ENCODE data around the gene MARCHF6. TPM values are rescaled to one million over a fixed set of nuclear protein-coding genes. Genes with fewer than 3 reads are reported as not detected.

MARCHF6 gene
- polyA plus RNA-seq, 3 donors, result 24.0 to 90.1 (median 31.0) TPM

DNA sequence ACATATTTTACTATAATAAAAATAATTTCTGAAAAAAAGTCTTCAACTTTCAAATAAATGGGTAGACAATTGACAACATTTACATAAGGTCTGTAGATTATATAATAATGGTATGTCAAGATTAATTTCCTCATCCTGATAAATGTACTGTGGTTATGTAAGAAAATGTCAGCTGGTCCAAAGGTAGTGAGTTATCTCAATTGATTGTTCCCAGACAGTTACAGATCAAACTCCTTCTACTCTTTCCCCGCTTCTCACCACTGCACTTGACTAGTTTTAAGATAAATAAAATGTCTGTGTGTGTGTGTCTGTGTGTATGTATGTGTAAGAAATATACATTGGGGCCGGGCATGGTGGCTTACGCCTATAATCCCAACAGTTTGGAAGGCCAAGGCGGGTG lies 16.4 kb upstream of the MARCHF6 start:
- no peak overlapping the region for H2AFZ ChIP-seq (ENCODE audit: insufficient read depth, low read depth, low read length, poor library complexity, severe bottlenecking)
- Mint-ChIP-seq H3K9me3 (peaks cover 0 to 10% (median 0%) of the 10 kb centered on the region in 7 donors), H3K4me3 (no peak overlapping the region), H3K27ac (no peak overlapping the region), H3K4me1 (peaks cover 12% of the 10 kb centered on the region), H3K36me3 (peaks cover 0 to 2% of the 10 kb centered on the region in 2 donors), H3K27me3 (ENCODE audit: low read depth in 3 of 3) (peaks cover 25 to 33% (median 26%) of the 10 kb centered on the region in 3 donors)
- H3K4me3 ChIP-seq (replicated peaks in 1 of 3; ENCODE audit: low read depth in 2 of 3, low read length in 3 of 3), result no peak overlapping the region
- no peaks in the 10 kb centered on the region for H4K20me1 ChIP-seq (ENCODE audit: insufficient read depth, low read length)
- no peak overlapping the region for H3K27ac ChIP-seq (ENCODE audit: low read depth in 1 of 2, low read length in 2 of 2)
- H3K27me3 ChIP-seq (ENCODE audit: control insufficient read depth in 2 of 2, insufficient read depth in 2 of 2, low read length in 2 of 2), result peaks cover 22 to 34% of the 10 kb centered on the region in 2 donors
- peaks cover 11% of the 10 kb centered on the region in 2 donors for H3K4me1 ChIP-seq (ENCODE audit: control insufficient read depth in 1 of 2, insufficient read depth in 2 of 2, low read length in 2 of 2)
- intact Hi-C loops (cut with micrococcal nuclease), result no loop called here
- H3K9me3 ChIP-seq (replicated peaks in 1 of 2; ENCODE audit: control insufficient read depth in 1 of 2, insufficient read depth in 1 of 2, low read length in 2 of 2), result no peaks in the 10 kb centered on the region
- H3K9ac ChIP-seq (ENCODE audit: insufficient read depth, low read length, poor library complexity, severe bottlenecking), result no peak overlapping the region
- H3K36me3 ChIP-seq (replicated peaks in 1 of 2; ENCODE audit: control insufficient read depth in 1 of 2, insufficient read depth in 2 of 2, low read length in 2 of 2), result no peaks in the 10 kb centered on the region
- H3K4me2 ChIP-seq (replicated peaks; ENCODE audit: extremely low read depth, low read length, poor library complexity, severe bottlenecking), result no peak overlapping the region
- TF ChIP-seq, protein P1, sequence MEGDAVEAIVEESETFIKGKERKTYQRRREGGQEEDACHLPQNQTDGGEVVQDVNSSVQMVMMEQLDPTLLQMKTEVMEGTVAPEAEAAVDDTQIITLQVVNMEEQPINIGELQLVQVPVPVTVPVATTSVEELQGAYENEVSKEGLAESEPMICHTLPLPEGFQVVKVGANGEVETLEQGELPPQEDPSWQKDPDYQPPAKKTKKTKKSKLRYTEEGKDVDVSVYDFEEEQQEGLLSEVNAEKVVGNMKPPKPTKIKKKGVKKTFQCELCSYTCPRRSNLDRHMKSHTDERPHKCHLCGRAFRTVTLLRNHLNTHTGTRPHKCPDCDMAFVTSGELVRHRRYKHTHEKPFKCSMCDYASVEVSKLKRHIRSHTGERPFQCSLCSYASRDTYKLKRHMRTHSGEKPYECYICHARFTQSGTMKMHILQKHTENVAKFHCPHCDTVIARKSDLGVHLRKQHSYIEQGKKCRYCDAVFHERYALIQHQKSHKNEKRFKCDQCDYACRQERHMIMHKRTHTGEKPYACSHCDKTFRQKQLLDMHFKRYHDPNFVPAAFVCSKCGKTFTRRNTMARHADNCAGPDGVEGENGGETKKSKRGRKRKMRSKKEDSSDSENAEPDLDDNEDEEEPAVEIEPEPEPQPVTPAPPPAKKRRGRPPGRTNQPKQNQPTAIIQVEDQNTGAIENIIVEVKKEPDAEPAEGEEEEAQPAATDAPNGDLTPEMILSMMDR (IDR thresholded peaks at IDR 0.05), result no peak
- WGBS (ENCODE audit: insufficient coverage), result no CpG with 5 or more reads among the region's 4 CpGs
- no peak for DNase-seq
- H3K79me2 ChIP-seq (ENCODE audit: insufficient read depth, low read length), result no peaks in the 10 kb centered on the region

- Histone ChIP-seq H3K27ac (ENCODE audit: low read depth in 1 of 2, low read length in 2 of 2) (no peak overlapping the region), H3K36me3 (replicated peaks in 1 of 2; ENCODE audit: control insufficient read depth in 1 of 2, insufficient read depth in 2 of 2, low read length in 2 of 2) (no peaks in the 10 kb centered on the region), H4K20me1 (ENCODE audit: insufficient read depth, low read length) (no peaks in the 10 kb centered on the region), H3K9ac (ENCODE audit: insufficient read depth, low read length, poor library complexity, severe bottlenecking) (no peak overlapping the region), H3K4me2 (replicated peaks; ENCODE audit: extremely low read depth, low read length, poor library complexity, severe bottlenecking) (no peak overlapping the region), H3K4me3 (replicated peaks in 1 of 3; ENCODE audit: low read depth in 2 of 3, low read length in 3 of 3) (no peak overlapping the region), H2AFZ (ENCODE audit: insufficient read depth, low read depth, low read length, poor library complexity, severe bottlenecking) (no peak overlapping the region), H3K4me1 (ENCODE audit: control insufficient read depth in 1 of 2, insufficient read depth in 2 of 2, low read length in 2 of 2) (peaks cover 9% of the 10 kb centered on the region in 2 donors), H3K9me3 (replicated peaks in 1 of 2; ENCODE audit: control insufficient read depth in 1 of 2, insufficient read depth in 1 of 2, low read length in 2 of 2) (no peaks in the 10 kb centered on the region), H3K27me3 (ENCODE audit: control insufficient read depth in 2 of 2, insufficient read depth in 2 of 2, low read length in 2 of 2) (peaks cover 16 to 25% of the 10 kb centered on the region in 2 donors), H3K79me2 (ENCODE audit: insufficient read depth, low read length) (no peaks in the 10 kb centered on the region)
- H3K4me3 Mint-ChIP-seq, result no peak overlapping the region
- WGBS (ENCODE audit: insufficient coverage), result 98% methylated on average over 3 of the region's 4 CpGs
- no peak overlapping the region for H3K27ac Mint-ChIP-seq
- TF ChIP-seq, protein P1 (IDR thresholded peaks at IDR 0.05), result no peak
- DNase-seq, result no peak
- peaks cover 0 to 2% of the 10 kb centered on the region in 2 donors for H3K36me3 Mint-ChIP-seq
- H3K4me1 Mint-ChIP-seq, result peaks cover 10% of the 10 kb centered on the region
- H3K9me3 Mint-ChIP-seq, result peaks cover 0 to 6% (median 0%) of the 10 kb centered on the region in 7 donors
- H3K27me3 Mint-ChIP-seq (ENCODE audit: low read depth in 3 of 3), result peaks cover 17 to 25% (median 17%) of the 10 kb centered on the region in 3 donors
- intact Hi-C loops (cut with micrococcal nuclease), result no loop called here
These were observed 15.5 kb upstream of the MARCHF6 start for GRCh38 chr5:10337986-10338385.

Data from CD14-positive monocyte (primary cell).